Non-pigmented ciliary epithelial cell (primary cell): ENCODE results near the gene STX4.

Experiments used
- DNase-seq: peaks from one replicate; pipeline ENCODE4 v3.0.0-alpha.2; 2010; ENCODE audit warnings: low read depth

STX4 gene, protein sequence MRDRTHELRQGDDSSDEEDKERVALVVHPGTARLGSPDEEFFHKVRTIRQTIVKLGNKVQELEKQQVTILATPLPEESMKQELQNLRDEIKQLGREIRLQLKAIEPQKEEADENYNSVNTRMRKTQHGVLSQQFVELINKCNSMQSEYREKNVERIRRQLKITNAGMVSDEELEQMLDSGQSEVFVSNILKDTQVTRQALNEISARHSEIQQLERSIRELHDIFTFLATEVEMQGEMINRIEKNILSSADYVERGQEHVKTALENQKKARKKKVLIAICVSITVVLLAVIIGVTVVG

DNA sequence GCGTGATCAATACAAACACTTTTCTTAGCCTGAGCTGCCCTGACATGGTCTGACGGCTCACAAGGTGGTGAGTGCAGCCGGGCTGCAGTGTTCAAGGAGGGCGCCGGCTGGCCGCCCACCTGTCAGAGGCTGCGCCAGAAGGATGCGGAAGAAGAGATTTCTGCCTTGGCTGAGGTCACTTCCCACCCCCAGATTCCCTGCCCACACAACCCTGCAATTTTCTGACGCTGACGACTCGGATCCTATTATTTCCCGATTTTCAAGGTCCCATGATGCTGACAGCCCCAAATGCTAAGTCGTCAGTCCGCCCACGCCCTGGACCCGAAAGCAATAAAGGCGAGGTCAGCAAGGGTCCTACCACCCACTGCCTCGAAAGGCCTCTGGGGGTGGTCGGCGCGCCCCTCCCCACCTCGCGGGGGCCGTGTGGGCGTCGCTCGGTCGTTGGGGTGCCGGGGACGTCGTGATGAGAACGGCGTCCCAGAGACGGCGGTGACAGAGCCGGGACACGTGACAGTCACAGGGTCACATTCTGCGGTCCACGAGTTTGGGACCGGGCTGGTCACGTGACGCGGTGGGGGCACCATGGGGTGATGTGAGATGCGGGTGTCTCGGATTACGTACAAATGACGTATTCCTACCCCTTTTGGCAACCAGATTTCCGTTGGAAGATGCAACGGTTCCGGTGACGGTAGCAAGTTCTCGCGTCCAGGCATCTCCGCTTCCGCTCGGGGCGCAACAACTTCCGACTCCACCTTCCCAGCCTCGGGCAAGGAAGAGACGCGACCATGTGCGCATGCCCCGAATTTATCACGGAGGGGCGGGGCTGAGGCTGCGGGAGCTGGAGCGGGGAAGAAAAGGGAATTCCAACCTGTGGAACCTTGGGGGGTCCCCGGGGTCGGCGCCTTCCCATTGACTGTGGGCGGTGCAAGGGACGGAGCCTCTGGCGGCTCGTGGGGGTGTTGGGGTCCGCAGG is at the start of gene STX4:
TSS of gene STX4 (plus strand) at position 823 of the 973 bp plus-strand sequence. CDS start 248 bp downstream, outside the sequence.
- peak; percentile 92 for DNase-seq

DNA sequence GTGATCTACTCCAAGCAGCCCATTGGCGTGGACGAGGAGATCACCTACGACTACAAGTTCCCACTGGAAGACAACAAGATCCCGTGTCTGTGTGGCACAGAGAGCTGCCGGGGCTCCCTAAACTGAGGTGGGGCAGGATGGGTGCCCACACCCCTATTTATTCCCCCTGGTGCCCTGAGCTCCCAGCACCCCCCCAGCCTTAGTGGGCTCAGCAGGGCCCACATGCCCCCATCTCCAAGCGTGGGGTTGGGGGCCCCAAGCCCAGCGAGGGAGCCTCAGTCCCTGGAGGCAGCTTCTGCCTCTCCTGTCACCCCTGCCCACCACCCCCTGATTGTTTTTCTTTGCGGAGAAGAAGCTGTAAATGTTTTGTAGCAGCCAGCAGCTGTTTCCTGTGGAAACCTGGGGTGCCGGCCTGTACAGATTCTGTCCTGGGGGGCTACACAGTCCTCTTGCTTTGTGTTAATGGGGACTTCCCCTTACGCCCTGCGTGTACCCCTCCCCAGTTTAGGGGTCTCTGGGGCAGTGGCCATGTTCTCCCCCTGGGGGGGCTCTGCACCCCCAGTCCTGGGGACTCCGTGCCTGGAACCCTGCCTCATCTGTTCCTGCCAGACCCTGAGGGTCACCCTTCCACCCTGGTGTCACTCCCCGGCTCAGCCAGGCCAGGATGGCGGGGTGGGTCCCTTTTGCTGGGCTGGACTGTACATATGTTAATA is 49.3 kb upstream of the STX4 start:
- no peak for DNase-seq

DNA sequence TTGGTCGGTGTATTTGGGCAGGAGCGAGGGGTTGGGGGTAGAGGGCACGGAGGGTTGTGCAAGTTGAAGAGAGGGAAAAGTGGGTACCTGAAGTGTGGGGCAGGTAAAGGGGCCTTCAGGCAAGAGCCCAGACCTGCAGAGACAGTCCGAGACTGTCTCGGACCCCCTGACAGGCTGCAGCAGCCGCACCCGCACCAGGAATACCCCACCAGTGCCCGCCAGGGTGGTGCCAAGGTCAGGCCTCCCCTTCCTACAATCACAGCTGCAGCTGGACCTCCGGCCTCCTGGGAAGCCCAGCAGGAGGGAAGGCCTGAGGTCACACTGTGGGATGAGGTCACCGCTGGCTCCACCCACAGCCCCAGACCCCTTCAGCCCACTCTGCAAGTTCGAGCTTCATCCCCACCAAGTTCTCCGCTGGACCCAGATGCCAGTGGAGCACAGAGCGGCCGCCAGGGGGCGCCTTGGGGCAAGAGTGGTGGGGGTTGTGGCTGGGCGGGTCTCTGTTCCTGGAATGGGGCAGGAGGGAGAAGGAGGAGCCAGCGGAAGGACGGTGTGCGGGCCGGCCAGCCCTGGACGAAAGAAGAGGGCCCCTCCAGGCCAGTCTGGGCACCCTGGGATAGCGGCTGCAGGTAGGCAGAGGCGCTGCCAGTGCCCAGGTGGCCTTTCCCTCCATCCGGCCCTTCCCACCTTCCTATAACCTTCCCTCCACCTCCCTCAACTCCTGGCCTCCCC is 48.5 kb upstream of the STX4 start, which contains the start of gene HSD3B7:
TSS of gene HSD3B7 (plus strand) at position 539 of the 732 bp plus-strand sequence. CDS start 452 bp downstream, outside the sequence.
- DNase-seq = no peak

DNA sequence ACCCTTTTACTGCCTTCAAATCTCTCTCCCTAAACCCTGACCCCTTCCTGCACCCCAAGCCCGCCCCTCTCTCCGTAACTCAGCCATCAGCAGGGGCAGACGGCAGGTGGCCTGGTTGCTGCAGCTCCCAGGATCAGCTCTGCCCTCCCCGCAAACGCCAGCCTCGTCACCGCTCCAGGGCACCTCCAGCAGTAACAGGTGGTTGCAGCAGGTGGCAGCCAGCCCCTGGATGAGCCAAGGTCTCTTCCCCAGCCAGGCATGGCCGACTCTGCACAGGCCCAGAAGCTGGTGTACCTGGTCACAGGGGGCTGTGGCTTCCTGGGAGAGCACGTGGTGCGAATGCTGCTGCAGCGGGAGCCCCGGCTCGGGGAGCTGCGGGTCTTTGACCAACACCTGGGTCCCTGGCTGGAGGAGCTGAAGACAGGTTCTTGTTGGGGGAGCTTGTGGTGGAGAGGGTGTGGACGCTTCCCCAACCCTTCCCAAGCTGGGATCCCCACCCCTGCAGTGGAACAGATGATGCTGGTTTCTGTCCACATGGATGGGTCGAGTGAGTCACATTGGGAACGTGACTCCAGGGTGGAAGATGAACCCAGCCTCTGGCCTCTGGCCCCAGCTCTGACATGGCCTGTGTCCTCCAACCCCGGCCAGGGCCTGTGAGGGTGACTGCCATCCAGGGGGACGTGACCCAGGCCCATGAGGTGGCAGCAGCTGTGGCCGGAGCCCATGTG is 47.8 kb upstream of the STX4 start:
- DNase-seq = no peak

DNA sequence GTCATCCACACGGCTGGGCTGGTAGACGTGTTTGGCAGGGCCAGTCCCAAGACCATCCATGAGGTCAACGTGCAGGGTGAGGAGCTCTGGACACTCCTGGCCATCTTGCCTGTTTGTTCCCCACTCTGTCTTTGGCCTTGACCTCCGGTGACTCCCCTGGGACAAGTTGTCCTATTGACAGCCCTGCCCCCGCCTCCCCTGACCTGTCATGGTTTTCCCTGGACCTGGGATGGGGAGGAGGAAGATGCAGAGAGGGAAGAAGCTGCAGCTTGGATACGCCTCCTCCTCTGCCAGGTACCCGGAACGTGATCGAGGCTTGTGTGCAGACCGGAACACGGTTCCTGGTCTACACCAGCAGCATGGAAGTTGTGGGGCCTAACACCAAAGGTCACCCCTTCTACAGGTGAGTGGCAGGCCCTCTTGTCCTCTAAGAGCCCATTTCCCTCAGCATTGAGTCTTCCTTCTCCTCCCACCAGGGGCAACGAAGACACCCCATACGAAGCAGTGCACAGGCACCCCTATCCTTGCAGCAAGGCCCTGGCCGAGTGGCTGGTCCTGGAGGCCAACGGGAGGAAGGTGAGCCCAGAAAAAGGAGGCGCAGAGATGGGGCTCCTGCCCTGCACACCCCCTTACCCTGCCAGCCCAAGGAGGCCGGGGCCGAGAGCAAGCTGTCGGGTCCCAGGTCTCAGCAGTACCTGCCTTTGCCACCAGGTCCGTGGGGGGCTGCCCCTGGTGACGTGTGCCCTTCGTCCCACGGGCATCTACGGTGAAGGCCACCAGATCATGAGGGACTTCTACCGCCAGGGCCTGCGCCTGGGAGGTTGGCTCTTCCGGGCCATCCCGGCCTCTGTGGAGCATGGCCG is 47.0 kb upstream of the STX4 start:
- no peak for DNase-seq

DNA sequence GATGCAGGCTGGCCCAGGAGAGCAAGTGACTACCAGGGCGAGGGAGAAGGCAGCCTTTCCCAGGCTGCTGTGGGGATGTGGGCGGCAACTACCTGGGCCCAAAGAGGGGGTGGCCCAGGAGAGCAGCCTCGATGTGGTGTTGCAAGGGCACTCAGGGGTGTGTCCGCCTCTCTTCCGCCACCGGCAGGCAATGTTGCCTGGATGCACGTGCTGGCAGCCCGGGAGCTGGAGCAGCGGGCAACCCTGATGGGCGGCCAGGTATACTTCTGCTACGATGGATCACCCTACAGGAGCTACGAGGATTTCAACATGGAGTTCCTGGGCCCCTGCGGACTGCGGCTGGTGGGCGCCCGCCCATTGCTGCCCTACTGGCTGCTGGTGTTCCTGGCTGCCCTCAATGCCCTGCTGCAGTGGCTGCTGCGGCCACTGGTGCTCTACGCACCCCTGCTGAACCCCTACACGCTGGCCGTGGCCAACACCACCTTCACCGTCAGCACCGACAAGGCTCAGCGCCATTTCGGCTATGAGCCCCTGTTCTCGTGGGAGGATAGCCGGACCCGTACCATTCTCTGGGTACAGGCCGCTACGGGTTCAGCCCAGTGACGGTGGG is 45.7 kb upstream of the STX4 start:
- no peak for DNase-seq

DNA sequence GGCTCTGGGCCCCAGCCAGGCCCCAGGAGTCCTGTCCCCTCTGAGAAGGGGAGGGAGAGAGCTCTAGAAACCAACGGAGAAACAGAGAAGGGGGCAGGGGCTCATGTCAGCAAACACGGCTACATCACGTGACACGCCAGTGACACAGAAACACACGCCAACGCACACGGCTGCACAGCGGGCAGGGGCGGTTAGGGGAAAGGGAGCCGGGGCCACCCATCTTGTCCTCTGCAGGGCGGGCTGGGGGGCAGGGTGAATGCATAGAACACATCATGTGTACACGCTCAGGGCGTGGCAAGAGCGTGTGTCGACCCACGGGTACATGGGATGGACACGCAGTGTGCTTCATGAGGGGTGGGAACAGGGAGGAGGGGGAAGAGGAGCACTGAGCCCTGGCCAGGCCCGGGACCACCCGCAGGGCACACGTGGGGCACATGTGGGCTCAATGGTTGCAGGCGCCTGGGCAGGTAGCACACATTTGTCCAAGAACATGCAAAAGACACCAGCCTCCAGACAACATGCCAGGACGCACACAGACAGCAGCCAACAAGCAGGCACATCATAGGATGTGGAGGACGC is 43.8 kb upstream of the STX4 start:
- DNase-seq = no peak

DNA sequence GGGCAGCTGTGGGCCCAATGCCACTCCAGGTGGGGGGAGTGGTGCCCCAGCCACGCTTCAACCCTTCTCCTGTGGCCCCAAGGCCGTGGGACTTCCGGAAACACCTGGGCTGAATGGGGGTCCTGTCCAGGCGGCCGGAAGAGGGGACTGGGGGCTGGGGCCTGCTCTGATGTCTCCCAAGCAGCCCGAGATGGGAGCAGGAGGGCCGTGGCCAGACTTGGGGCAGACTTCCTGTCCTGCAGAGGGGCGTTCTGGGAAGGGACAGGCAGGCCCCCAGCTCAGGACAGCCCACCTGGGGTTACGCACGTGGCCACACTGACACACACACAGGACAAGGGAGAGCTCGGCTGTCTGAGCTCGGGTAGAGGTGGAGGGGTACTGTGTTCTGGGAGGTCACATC is 43.3 kb upstream of the STX4 start:
- no peak for DNase-seq

DNA sequence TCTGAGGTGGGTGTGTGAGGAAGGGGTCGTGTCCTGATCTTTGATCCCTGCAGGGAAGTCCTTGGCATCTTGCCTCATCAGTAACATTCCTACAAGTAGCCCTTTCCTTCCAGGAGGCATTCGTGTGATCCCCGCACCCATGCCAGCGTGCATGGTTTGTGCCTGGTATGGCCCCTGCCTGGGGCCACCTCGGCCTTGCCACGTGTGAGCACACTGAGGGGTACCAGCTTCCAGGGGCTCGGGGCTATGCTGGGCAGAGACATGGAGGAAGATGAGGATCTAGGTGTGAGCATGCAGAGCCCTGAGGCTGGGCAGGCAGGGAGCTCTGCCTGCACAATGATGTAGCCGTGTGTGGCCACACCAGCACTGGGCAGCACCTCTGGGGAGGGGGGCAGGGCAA is 42.3 kb upstream of the STX4 start:
- DNase-seq = no peak

DNA sequence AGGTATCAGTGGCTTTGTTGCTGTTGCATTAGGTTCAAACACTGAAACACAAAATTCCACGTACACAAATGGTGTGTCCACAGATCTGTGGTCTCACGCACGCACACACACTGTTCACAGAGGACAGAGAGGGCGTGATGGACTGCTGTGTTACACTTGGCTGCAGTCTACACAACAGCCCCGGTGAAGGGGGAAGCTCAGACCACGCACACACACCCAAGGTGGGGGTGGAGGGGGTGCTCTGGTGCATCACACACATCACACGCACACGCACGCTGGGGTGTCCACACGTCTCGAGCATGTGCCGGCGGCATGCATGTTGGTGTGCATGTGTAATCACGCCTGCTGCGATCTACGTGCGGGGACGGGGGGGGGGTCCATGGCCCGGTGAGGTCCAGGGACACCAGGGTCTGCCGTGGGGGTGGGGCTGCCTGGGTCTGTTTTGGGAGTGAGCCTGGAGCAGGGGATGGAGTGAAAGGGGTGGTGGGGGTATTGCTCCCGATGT is 41.0 kb upstream of the STX4 start:
- DNase-seq = no peak

DNA sequence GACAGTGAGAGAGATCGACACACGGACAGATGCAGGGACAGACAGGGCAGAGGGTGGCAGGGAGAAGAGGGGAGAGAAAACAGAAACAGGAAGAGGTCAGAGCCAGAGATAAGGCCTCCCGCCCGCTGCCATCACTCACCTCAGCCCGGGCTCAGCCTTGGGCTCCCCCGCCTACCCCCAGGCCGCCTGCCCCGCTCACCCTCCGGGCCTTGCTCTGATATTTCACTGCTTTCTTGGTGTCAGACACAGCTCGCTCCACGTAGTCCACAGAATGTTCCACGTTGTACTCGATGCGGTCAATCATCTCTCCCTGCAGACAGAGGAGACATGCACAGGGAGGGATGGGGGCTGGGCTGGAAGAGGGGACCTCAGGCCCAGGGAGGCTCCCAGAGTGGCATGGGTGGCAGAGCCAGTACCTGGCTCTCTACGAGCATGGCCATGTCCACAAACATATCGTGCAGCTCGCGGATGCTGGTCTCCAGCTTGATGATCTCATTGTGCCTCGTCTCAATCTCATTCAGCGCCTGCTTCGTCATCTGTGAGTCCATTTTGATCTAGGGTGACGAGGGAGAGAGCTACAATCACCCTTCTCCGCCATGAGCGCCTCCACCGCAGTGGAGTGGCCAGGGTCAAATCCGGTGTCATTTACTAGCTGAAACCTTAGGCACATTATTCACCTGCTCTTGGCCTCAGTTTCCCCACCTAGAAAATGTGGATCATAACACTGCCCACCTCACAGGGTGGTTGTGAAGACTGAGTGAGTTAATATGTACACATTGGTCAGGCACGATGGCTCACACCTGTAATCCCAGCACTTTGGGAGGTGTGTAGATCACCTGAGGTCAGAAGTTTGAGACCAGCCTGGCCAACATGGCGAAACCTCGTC is 40.2 kb upstream of the STX4 start:
- no peak for DNase-seq

DNA sequence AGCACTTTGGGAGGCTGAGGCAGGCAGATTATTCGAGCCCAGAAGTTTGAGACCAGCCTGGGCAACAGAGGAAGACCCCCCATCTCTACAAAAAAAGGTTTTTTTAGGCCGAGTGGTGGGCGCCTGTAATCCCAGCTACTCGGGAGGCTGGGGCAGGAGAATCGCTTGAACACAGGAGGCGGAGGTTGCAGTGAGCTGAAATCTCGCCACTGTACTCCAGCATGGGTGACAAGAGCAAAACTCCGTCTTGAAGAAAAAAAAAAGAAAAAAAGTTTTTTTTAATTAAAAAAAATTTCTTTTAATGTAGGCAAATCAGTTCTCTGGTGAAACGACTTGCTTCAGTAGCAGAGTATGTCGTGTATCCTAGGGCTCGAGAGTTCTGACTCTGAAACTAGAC is 37.4 kb upstream of the STX4 start:
- no peak for DNase-seq

DNA sequence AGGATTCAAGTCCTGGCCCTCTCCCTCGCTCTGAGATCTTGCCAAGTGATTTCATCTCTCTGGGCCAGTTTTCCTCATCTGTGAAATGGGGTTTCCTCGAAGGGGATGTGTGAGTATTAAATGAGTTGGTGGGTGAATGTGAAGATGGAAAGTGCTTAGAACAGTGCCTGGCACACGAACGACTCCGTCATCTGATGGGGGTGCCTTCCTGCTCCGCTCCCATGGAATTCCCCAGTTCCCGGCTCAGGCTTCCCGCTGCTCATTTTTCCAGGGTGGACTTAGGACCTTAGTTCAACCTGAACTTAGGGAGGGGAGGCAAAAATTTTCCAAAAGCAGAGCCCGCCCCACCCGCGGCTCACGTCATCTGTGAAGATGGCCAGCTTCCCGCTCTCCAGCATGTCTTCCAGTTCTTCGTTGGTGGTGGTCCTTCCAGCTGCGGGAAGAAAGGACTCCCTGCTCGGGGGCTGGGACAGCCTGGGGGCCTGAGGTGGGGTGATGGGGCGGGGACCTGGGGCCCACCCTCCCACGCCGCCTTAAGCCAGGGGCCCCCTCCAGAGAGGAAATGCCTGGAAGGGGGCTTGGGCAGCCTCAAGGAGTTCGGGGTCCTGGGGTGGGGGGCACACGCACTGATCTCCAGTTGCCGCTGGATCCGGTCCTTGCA is 36.9 kb upstream of the STX4 start:
- no peak for DNase-seq

DNA sequence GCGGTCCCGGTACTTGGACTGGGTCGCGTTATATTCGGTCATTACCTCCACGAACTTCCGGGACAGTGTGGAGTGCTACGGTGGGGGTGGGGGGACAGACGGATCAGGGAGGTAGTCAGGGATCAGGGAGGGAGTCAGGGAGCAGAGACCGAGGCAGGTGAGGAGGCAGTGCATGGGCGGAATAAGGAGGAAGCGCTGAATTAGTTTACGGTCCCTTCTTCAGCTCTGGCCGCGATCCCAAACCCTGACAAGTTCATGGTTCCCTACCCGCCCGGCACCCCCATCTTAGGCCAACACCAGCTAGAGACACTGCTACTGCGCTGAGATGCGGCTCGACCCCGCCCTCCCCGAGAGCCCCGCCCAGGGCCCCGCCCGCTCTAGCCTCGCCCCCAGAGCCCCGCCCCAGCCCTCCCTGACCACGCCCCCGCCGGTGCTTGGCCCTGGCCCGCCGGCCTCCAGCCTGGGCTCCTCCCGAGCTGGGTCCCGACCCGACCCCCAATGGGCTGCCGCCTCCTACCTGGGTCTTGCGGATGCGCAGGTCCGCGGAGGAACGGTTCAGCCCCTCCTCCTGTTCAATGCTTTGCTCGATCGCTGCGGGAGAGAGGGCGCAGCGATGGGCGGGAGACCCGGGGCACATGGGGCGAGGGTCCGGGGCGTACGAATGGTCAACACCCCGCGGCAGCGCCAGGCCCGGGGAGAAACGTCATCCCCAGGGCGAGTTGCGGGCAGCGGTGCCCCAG is 36.2 kb upstream of the STX4 start:
- no peak for DNase-seq

DNA sequence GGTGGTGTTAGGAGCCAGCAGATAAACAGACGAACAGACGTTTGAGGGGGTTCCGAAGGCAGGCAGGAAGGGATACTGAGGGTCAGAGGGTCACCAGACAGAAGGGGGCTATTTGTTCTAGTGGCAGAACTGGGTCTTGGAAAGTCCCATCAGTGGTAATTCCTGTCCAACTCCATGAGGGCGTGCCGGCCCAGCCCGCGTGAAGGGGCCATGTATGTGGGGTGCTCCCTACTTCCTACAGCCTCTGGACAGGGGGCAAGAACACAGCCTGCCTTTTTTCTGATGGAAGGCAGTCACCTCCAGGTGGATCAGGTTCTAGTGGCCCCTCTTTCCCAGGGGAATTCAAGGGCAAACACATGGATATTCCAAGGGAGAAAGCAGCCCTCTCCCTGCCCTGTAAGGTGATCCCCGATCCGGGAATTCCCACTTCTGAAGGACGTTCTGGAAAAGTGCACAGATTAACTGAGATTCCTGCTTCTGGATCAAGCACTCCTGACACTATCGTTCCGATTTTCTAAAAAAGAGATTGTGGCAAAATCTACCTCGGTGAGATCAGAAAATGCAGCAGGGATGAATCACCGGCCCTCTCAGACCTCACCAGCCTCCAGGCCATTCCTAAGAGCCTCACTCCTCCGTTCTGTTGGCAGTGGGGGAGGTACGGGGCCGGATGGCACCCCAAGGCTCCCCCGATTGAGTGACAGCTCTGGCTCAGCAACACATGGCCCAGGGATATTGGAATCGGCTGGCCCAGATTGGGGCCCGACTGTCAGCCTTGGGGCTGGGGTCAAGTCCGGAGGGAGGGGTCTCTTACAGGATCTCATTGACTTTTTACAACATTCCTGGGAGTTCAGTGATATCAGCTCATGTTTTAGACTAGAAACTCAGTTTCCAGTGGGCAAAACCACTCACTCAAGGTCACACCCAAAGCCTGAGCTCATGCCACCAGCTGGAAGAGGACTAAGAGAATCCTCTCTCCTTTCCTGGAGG is 35.3 kb upstream of the STX4 start:
- peak; percentile 68 for DNase-seq
